ENCODE results near the gene NELFCD.

GRCh38 chr20:59016795-59017492 lies 35.9 kb downstream of the NELFCD start:
- TF ChIP-seq CTCF (conservative IDR thresholded peaks at IDR 0.05 in 1 of 2, IDR thresholded peaks at IDR 0.05 in 1 of 2; ENCODE audit: extremely low read depth in 1 of 2, insufficient read depth in 1 of 2, low read depth in 1 of 2, low read length in 2 of 2) (no peak), EZH2 (IDR thresholded peaks at IDR 0.05; ENCODE audit: borderline replicate concordance, low read length) (no peak)
